GM21390 (cell line): Measurements from ENCODE around the gene STAT3.
A peak's percentile ranks its signal among the peaks of the same experiment; 100 is the strongest.
"Not testable (repeated sequence)": the region's sequence is repeated elsewhere in the genome, so short reads cannot be mapped to it uniquely, and the experiment has no call there.

ENCODE experiments used
- ATAC-seq: cut with Tn5 transposase; IDR thresholded peaks from one replicate; pipeline ENCODE4 v1.9.1; 2021; ENCODE audit not compliant: unreplicated experiment

Gene STAT3

GRCh38 chr17:42409523-42410318 is 21.5 kb upstream of the STAT3 start:
- no peak for ATAC-seq

DNA sequence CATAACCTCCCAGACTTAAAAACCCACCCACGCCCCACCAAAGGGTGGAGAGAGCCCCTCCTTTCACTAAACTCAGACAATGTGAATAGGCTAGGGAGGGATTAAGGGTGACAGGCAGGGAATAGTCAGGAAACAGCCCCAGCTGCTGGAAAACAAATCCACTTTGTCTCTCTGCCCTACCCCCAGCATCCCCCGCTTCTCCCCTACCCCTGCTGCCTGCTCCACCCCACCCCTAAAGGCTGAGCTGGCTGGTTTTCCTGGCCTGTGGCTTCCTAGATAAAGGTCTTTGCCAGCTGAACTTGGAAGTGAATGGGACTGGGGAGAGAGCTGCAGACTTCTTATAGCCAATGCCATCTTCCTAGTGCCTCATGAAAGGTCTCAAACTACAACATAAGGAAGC is 19.8 kb upstream of the STAT3 start:
- ATAC-seq = no peak

DNA sequence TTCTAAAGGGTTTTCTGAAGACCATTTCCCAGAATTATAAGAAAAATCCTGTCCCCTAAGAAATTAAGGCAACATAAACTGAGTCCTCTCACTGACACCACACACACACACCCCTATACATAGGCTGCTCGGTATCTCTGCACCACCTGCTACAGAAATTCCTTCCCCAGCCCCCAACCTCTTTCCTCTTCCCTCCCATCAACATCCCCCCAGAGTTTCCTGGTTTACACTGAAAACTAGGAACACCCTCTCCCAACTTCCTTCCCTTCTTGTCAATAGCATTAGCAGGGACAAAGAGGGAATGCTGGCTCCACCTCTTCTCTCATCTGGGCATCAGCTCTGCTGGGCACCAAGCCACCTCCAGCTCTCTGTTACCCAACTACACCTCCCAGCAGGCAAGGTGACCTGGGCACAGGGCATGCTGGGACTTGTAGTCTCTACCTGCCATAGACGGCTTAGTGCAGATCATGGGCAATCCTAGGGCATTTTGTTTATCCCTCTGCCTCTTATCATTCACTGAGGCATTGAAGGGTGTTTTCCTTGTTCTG is 19.1 kb upstream of the STAT3 start:
- ATAC-seq = no peak

DNA sequence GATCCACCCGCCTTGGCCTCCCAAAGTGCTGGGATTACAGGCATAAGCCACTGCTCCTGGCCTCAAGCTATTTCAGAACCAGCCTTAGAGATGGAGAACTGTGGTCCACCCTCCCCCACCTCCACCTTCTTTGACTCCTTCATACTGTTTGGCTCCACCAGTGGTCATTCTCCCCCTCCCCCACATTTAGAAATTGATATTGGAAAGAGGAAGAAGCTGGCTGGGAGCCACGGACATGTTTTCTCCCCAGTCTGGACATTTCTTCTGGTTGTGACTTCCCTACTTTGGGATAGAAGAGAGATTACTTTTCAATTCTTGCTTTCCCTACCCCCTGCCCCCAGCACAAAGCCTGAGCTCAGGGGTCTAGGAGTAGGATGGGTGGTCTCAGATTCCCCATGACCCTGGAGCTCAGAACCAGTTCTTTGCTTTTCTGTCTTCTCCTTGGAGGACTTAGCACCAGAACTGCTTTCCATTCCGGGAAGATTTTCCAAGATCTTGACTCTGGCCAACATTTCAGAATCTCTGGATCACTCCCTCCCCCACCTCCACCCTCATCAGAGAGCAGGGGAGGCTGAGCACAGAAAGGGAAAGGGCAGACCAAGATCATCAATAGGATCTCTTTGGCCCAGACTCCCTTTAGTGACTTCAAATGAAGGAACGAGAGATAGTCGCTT is 18.5 kb upstream of the STAT3 start:
- ATAC-seq = no peak

DNA sequence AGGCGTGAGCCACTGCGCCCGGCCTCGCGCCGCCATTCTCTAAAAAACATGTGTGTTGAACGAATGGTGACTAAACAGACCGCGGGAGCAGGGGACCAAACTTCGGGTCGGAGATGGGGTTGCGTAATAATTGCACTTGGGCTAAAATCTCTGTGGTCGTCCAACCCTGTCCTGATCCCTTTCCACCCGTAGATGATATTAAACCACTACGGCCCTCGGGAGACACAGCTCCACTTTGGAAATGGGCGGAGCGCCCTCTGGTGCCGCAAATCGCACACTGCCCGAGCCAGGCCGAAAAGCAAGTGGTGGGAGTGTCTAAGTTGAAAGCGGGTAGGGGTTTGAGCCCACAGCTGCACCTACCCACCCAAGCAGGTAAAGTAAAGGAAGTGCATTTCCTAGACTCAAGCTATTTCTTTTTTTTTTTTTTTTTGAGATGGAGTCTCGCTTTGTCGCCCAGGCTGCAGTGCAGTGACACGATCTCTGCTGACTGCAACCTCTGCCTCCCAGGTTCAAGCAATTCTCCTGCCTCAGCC is 17.8 kb upstream of the STAT3 start:
- ATAC-seq = no peak

DNA sequence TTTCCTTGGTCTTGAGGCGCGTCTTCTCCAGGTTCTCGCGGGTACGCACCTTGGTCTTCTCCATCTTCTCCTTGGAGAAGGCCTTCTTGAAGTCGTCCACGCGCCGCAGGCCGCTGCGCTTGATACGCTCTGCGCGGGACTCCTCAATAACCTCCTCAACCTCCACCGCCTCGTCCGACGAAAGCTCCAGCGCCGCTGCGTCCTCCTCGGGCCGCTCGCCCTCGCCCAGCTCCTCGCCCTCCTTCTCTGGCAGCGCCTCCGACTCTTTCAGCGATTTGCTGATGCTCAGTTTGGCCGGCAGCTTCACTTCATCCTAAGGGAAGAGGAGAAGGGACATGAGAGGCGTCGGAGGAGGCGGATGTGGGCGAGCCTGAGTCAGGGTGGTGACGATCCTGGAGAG is 16.8 kb upstream of the STAT3 start:
- ATAC-seq = no peak

- no peak for ATAC-seq
Observed at GRCh38 chr17:42404326-42405055, 16.2 kb upstream of the STAT3 start.

DNA sequence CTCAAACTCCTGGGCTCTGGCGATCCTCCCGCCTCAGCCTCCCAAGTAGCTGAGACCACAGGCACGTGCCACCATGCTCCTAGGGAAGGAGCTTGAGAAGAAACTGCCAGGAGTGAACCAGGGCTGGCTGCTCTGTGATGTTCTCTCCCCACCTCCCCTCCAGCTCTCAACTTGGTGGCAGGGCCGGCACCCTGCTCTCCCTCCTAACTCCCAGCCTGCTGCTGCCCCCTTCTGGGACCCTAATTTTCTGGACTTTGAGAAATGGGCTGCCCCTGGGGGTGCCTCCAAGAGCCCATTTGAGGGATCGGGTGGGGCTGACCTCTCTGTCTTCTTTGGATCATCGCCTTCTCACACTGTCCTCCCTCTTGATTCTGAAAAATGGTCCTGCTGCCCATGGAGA is 14.9 kb upstream of the STAT3 start:
- no peak for ATAC-seq

GRCh38 chr17:42402117-42402516 is 13.9 kb upstream of the STAT3 start:
- ATAC-seq = no peak

DNA sequence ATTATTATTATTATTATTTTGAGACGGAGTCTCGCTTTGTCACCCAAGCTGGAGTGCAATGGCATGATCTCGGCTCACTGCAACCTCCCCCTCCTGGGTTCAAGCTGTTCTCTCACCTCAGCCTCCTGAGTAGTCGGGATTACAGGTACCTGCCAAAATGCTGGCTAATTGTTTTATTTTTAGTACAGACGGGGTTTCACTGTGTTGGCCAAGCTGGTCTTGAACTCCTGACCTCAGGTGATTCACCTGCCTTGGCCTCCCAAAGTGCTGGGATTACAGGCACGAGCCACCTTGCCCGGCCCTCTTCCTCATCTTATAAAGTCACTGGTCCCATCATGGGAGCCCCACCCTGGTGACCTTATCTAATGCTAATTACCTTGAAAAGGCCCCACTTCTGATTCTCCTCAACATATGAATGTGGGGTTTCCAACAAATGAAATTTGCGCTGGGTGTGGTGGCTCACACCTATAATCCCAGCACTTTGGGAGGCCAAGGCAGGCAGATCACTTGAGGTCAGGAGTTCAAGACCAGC is 12.7 kb upstream of the STAT3 start:
- not testable (repeated sequence) for ATAC-seq

- ATAC-seq = no peak
Observed at GRCh38 chr17:42399948-42400843, 12.0 kb upstream of the STAT3 start.

DNA sequence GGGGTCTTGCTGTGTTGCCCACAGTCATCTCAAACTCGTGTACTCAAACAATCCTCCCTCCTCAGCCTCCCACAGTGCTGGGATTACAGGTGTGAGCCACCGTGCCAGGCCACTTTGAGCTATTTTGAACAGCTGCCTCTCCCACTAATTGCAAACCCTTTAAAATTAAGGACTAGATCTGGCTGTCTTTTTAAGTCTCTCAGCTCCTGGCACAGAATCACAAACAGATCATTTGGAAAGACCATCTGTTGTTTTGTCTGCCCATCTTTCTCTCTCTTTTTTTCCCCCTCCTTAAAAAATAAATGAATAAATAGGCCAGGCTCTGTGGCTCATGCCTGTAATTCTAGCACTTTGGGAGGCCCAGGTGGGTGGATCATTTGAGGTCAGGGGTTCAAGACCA is 10.9 kb upstream of the STAT3 start:
- ATAC-seq = no peak

DNA sequence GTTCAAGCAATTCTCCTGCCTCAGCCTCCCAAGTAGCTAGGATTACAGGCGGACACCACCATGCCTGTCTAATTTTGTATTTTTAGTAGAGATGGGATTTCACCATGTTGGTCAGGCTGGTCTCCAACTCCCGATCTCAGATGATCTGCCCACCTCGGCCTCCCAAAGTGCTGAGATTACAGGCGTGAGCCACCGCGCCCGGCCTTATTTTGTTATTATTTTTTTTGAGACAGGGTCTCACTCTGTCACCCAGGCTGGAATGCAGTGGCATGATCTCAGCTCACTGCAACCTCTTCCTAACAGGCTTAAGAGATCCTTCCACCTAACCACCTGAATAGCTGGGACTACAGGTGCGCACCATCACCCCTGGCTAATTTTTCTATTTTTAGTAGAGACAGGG is 7.4 kb upstream of the STAT3 start:
- not testable (repeated sequence) for ATAC-seq

DNA sequence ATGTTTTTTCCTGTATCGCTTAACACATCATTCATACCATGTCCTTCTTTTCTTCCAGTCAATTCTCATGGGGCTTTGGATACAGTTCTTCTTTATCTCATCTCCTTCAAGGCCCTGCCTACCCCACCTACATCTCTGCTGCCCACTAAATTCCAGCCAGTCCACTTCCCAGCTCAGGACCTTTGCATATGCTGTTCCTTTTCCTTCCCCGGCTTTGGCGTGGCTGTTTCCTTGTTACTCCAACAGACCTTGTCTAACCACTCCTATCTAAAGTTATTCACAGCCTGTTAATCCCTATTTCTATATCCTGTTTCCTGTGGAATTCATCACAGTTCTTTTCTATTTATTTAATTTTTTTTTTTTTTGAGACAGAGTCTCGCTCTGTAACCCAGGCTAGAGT is 6.6 kb upstream of the STAT3 start:
- ATAC-seq = no peak

GRCh38 chr17:42392692-42393415 is 4.6 kb upstream of the STAT3 start:
- ATAC-seq = no peak

- ATAC-seq = not testable (repeated sequence)
Observed at GRCh38 chr17:42391439-42391838, 3.2 kb upstream of the STAT3 start.

DNA sequence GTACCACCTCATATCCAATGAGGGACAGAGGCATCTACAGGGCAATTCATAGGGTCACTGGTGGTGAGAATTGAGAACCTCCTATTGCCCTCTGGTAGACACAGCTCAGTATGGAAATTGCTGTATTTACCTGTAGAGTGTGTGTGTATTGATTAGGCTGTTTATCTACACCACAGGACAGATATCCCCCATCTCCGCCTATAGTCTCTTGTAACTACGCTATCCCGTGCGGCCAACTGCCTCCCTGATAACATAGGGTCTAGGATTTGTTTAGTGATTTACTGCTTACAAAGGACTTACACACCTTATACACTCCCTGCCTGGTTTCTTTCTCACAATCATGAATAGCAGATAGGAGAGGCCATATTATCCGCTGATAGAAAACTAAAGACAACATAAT is 1.7 kb upstream of the STAT3 start:
- ATAC-seq = no peak

DNA sequence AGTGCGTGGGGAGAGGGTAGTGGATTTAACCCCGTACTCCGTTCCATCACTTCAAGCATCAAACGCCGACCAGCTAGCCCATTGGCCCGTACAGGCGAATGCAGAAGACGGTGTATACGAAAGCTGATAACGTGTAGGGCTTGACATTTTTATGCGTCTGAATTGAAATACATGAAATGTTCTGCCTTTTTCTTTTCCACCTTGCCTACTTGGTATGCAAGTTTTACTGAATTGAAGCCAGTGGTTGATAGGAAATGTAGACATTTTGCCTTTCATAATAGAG is 834 bp upstream of the STAT3 start:
- peak; percentile 12 for ATAC-seq

DNA sequence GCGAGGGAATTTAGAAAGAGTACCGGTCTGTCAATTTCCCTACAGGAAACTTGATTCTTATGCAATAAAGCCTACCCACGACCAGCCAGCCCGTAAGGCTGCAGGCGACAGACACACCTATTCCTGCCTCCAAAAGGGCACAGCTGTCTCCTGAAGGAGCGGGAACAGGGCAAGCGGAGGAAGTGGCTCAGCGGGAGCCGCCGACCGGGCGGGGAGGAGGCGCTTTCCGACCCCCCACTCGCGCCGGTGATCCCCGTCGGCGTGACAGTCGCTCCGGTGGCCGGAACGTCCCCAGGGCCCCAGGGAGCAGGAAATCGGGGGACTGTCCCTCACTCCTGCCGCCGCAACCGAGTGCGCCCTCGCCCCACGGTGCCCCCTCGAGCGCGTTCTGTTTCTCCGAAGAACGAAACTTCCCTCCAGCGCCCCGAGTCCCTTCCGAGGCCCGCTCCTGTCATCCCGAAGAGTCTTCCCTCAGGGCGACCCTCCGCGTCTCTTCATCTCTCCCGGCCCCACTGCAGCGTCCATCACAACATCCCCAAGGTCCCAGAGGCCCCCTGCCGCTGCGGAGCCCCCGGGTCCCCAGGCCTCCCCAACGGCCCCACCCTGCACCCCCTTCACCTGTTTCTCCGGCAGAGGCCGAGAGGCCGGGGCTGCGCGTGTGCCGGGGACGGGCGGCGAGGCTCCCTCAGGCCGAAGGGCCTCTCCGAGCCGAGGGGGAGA is 421 bp downstream of the STAT3 start:
- ATAC-seq = peak; percentile 4
